HL-60/S4 treated with phorbol 12-myristate 13-acetate at 8.2 ng/mL for 4 days and 3 days (cell line): ENCODE results near the gene PCDHGA1.

Experiments used
- in situ Hi-C: fragments of 300-500 bp; cut with MboI; formaldehyde crosslinking; loops from 2 replicates; pipeline ENCODE4 v1.15.0; 2022; ENCODE audit warnings: low sequenced_read_pairs

PCDHGA1 gene

GRCh38 chr5:141527426-141527825 lies 197.1 kb downstream of the PCDHGA1 start:
- in situ Hi-C loops, result loop anchor here (10.0 kb wide), 1 partner anchor 113 kb away; the partner anchor contains the start of genes PCDHGA10 and PCDHGB7

GRCh38 chr5:141528291-141528984 lies 198.1 kb downstream of the PCDHGA1 start:
- in situ Hi-C loops, result loop anchor here (10.0 kb wide), 1 partner anchor 114 kb away; the partner anchor contains the start of genes PCDHGA10 and PCDHGB7

- in situ Hi-C loops, result loop anchor here (10.0 kb wide), 1 partner anchor 114 kb away; the partner anchor contains the start of genes PCDHGA10 and PCDHGB7
Observed at GRCh38 chr5:141529002-141529401, 198.7 kb downstream of the PCDHGA1 start.

- in situ Hi-C loops, result loop anchor here (10.0 kb wide), 1 partner anchor 115 kb away; the partner anchor contains the start of genes PCDHGA10 and PCDHGB7
Observed at GRCh38 chr5:141529873-141530272, 199.6 kb downstream of the PCDHGA1 start.

GRCh38 chr5:141532726-141533125 lies 202.4 kb downstream of the PCDHGA1 start:
- in situ Hi-C loops, result no loop called here

GRCh38 chr5:141533897-141534296 lies 203.6 kb downstream of the PCDHGA1 start:
- in situ Hi-C loops, result no loop called here

- in situ Hi-C loops, result no loop called here
Observed at GRCh38 chr5:141534492-141535213, 204.3 kb downstream of the PCDHGA1 start.

- in situ Hi-C loops, result no loop called here
Observed at GRCh38 chr5:141543053-141543452, 212.7 kb downstream of the PCDHGA1 start.

- in situ Hi-C loops, result no loop called here
Observed at GRCh38 chr5:141547488-141547887, 217.2 kb downstream of the PCDHGA1 start.

GRCh38 chr5:141547921-141548320 lies 217.6 kb downstream of the PCDHGA1 start:
- in situ Hi-C loops, result no loop called here

- in situ Hi-C loops, result loop anchor here (10.0 kb wide), 1 partner anchor 143 kb away; the partner anchor contains the start of genes PCDHGA10 and PCDHGB7
Observed at GRCh38 chr5:141557681-141558136, 227.4 kb downstream of the PCDHGA1 start.

- in situ Hi-C loops, result loop anchor here (10.0 kb wide), 1 partner anchor 143 kb away; the partner anchor contains the start of genes PCDHGA10 and PCDHGB7
Observed at GRCh38 chr5:141558150-141558549, 227.8 kb downstream of the PCDHGA1 start.

GRCh38 chr5:141559461-141559860 lies 229.1 kb downstream of the PCDHGA1 start:
- in situ Hi-C loops, result loop anchor here (10.0 kb wide), 1 partner anchor 145 kb away; the partner anchor contains the start of genes PCDHGA10 and PCDHGB7

- in situ Hi-C loops, result no loop called here
Observed at GRCh38 chr5:141560151-141560550, 229.8 kb downstream of the PCDHGA1 start.

- in situ Hi-C loops, result no loop called here
Observed at GRCh38 chr5:141560725-141561483, 230.6 kb downstream of the PCDHGA1 start.
